ENCODE results near the gene OR6V1.
"Not testable (repeated sequence)": the region's sequence is repeated elsewhere in the genome, so short reads cannot be mapped to it uniquely, and the experiment has no call there.

The OR6V1 gene

GRCh38 chr7:143096146-143096545 is 44.0 kb downstream of the OR6V1 start:
- no peak for ATAC-seq (replicated peaks; ENCODE audit: extremely low read depth, poor library complexity, severe bottlenecking)
- Mint-ChIP-seq H3K36me3 (ENCODE audit: insufficient read depth) (peaks cover 2% of the 10 kb centered on the region), H3K9me3 (peaks cover 20% of the 10 kb centered on the region), H3K27ac (ENCODE audit: low read depth) (no peak overlapping the region), H3K4me3 (no peak overlapping the region), H3K27me3 (peaks cover 4% of the 10 kb centered on the region), H3K4me1 (no peaks in the 10 kb centered on the region)
- DNase-seq (ENCODE audit: low spot score in 2 of 2) = no peak

- H3K27me3 Mint-ChIP-seq; H3K27ac Mint-ChIP-seq (ENCODE audit: low read depth); H3K36me3 Mint-ChIP-seq (ENCODE audit: insufficient read depth); DNase-seq (ENCODE audit: low spot score in 2 of 2); ATAC-seq (replicated peaks; ENCODE audit: extremely low read depth, poor library complexity, severe bottlenecking); H3K4me1 Mint-ChIP-seq; H3K4me3 Mint-ChIP-seq: not testable (repeated sequence)
- H3K9me3 Mint-ChIP-seq = peaks cover 18% of the 10 kb centered on the region
Observed at GRCh38 chr7:143099579-143099978, 47.4 kb downstream of the OR6V1 start.

Measured in central memory CD8-positive, alpha-beta T cell (primary cell).